OCI-LY3 (cell line): ENCODE data around the gene CAMK2B.

Experiments used
- CTCF ChIP-seq: fragments of 200-600, 300-600 bp; sonication (generic); IDR thresholded peaks from 2 replicates; pipeline ENCODE4 v1.5.1; 2014; ENCODE audit warnings: antibody characterized with exemption, low read length, low read depth
- EZH2phosphoT487 ChIP-seq: fragments of 200-600 bp; shearing (Covaris generic); IDR thresholded peaks from 2 replicates; pipeline ENCODE4 v1.6.1; 2018; ENCODE audit warnings: antibody characterized with exemption, mixed run types, low read depth

- TF ChIP-seq CTCF (no peak), EZH2phosphoT487 (no peak)
Measured at GRCh38 chr7:44274623-44274975, 50.8 kb downstream of the CAMK2B start.
